Astrocyte (in vitro differentiated cells and primary cell): ENCODE measurements around the gene LRIG1. TPM values are rescaled to one million over a fixed set of nuclear protein-coding genes. Genes with fewer than 3 reads are reported as not detected.

Source experiments
- DNase-seq: peaks from one replicate; pipeline ENCODE4 v3.0.0-alpha.2; 2010; ENCODE audit warnings: low read depth
- FAIRE-seq: peaks from 2 replicates; lab custom pipeline; 2011; peaks lifted over from hg19 to GRCh38; lab: Jason Lieb, UNC
- H2AFZ ChIP-seq: 2 replicates; pipeline ENCODE4 v1.6.0; 2012; ENCODE audit warnings: low read depth, low read length, inconsistent platforms
- H3K27ac ChIP-seq: 2 replicates; pipeline ENCODE4 v1.5.1; 2011; ENCODE audit warnings: low read depth, low read length, inconsistent platforms
- H3K27me3 ChIP-seq: 2 replicates; pipeline ENCODE4 v1.6.0; 2011; ENCODE audit warnings: low read length, inconsistent platforms; ENCODE audit not compliant: insufficient read depth
- H3K36me3 ChIP-seq: 2 replicates; pipeline ENCODE4 v1.5.1; 2011; ENCODE audit warnings: low read length, inconsistent platforms; ENCODE audit not compliant: insufficient read depth
- H3K4me1 ChIP-seq: 2 replicates; pipeline ENCODE4 v1.5.1; 2011; ENCODE audit warnings: low read length, inconsistent platforms; ENCODE audit not compliant: insufficient read depth
- H3K4me2 ChIP-seq: 2 replicates; pipeline ENCODE4 v1.6.0; 2012; ENCODE audit warnings: low read length, inconsistent platforms
- H3K4me3 ChIP-seq: 2 replicates; pipeline ENCODE4 v1.5.1; 2011; ENCODE audit warnings: low read depth, mild to moderate bottlenecking, low read length, inconsistent platforms; ENCODE audit not compliant: insufficient read depth
- H3K79me2 ChIP-seq: 2 replicates; pipeline ENCODE4 v1.6.0; 2012; ENCODE audit warnings: mild to moderate bottlenecking, low read length, inconsistent platforms; ENCODE audit not compliant: insufficient read depth
- H3K9ac ChIP-seq: 2 replicates; pipeline ENCODE4 v1.6.0; 2012; ENCODE audit warnings: mild to moderate bottlenecking, low read length, inconsistent platforms
- H3K9me3 ChIP-seq: 2 replicates; pipeline ENCODE4 v1.5.1; 2012; ENCODE audit warnings: low read depth, mild to moderate bottlenecking, low read length, inconsistent platforms; ENCODE audit not compliant: insufficient read depth
- H4K20me1 ChIP-seq: 2 replicates; pipeline ENCODE4 v1.6.0; 2012; ENCODE audit warnings: low read length, inconsistent platforms; ENCODE audit not compliant: insufficient read depth
- H3K27ac Mint-ChIP-seq: one replicate; pipeline ENCODE4 v1.8.0; 2021; ENCODE audit warnings: mild to moderate bottlenecking, mixed read lengths; ENCODE audit not compliant: unreplicated experiment
- H3K27me3 Mint-ChIP-seq: one replicate; pipeline ENCODE4 v1.8.0; 2021; ENCODE audit warnings: low read depth, mixed read lengths; ENCODE audit not compliant: unreplicated experiment
- H3K36me3 Mint-ChIP-seq: one replicate; pipeline ENCODE4 v1.8.0; 2021; ENCODE audit warnings: low read depth, mixed read lengths; ENCODE audit not compliant: unreplicated experiment
- H3K4me1 Mint-ChIP-seq: one replicate; pipeline ENCODE4 v1.8.0; 2021; ENCODE audit warnings: low read depth, mixed read lengths; ENCODE audit not compliant: unreplicated experiment
- H3K4me3 Mint-ChIP-seq: one replicate; pipeline ENCODE4 v1.8.0; 2021; ENCODE audit warnings: mild to moderate bottlenecking, moderate library complexity, mixed read lengths; ENCODE audit not compliant: unreplicated experiment
- H3K9me3 Mint-ChIP-seq: one replicate; pipeline ENCODE4 v1.8.0; 2021; ENCODE audit warnings: mild to moderate bottlenecking, mixed read lengths; ENCODE audit not compliant: unreplicated experiment
- CTCF ChIP-seq: IDR thresholded peaks from 2 replicates; pipeline ENCODE4 v1.5.1; 2011; ENCODE audit warnings: low read depth, mild to moderate bottlenecking, inconsistent platforms, low read length, moderate library complexity; ENCODE audit not compliant: insufficient read depth
- EZH2 ChIP-seq: IDR thresholded peaks from 2 replicates; pipeline ENCODE4 v1.6.1; 2012; ENCODE audit warnings: mild to moderate bottlenecking, low read length, inconsistent platforms; ENCODE audit not compliant: insufficient read depth
- total RNA-seq: library from RNA; stranded (reverse); gene quantifications from 2 replicates; pipeline ENCODE4 v1.2.1, GENCODE V29; 2021

LRIG1 gene
- total RNA-seq, 1 donor from 2014 or later = 39.7 TPM

- Histone ChIP-seq H3K4me2 (peak overlapping the region; percentile 76), H3K79me2 (peaks cover 52% of the 10 kb centered on the region), H3K27me3 (no peaks in the 10 kb centered on the region), H3K4me3 (peak overlapping the region; percentile 41), H3K9ac (peak overlapping the region; percentile 85), H3K27ac (peak overlapping the region; percentile 96), H3K36me3 (no peaks in the 10 kb centered on the region), H3K9me3 (no peaks in the 10 kb centered on the region), H3K4me1 (peaks cover 63% of the 10 kb centered on the region), H4K20me1 (no peaks in the 10 kb centered on the region), H2AFZ (no peak overlapping the region)
- Mint-ChIP-seq H3K9me3 (no peaks in the 10 kb centered on the region), H3K27ac (peak overlapping the region; percentile 56), H3K36me3 (no peaks in the 10 kb centered on the region), H3K27me3 (no peaks in the 10 kb centered on the region), H3K4me3 (no peak overlapping the region), H3K4me1 (peaks cover 50% of the 10 kb centered on the region)
- TF ChIP-seq EZH2 (no peak), CTCF (no peak)
- peak; percentile 90 for DNase-seq
- peak; percentile 39 for FAIRE-seq
Observed at GRCh38 chr3:66472313-66473134, 28.3 kb downstream of the LRIG1 start.

GRCh38 chr3:66470956-66471686 lies 29.7 kb downstream of the LRIG1 start:
- H3K9me3 ChIP-seq = no peaks in the 10 kb centered on the region
- H4K20me1 ChIP-seq = no peaks in the 10 kb centered on the region
- peak overlapping the region; percentile 96 for H3K27ac ChIP-seq
- peaks cover 49% of the 10 kb centered on the region for H3K79me2 ChIP-seq
- no peaks in the 10 kb centered on the region for H3K27me3 Mint-ChIP-seq
- no peak overlapping the region for H3K9ac ChIP-seq
- H3K4me1 Mint-ChIP-seq = peaks cover 59% of the 10 kb centered on the region
- H3K4me2 ChIP-seq = no peak overlapping the region
- H3K4me3 Mint-ChIP-seq = no peak overlapping the region
- H3K36me3 ChIP-seq = no peaks in the 10 kb centered on the region
- H3K27ac Mint-ChIP-seq = peak overlapping the region; percentile 34
- H3K9me3 Mint-ChIP-seq = no peaks in the 10 kb centered on the region
- DNase-seq (no peak), FAIRE-seq (no peak)
- H3K4me3 ChIP-seq = no peak overlapping the region
- H3K36me3 Mint-ChIP-seq = no peaks in the 10 kb centered on the region
- no peaks in the 10 kb centered on the region for H3K27me3 ChIP-seq
- no peak overlapping the region for H2AFZ ChIP-seq
- H3K4me1 ChIP-seq = peaks cover 63% of the 10 kb centered on the region
- TF ChIP-seq CTCF (no peak), EZH2 (no peak)
